T-helper 9 cell (primary cell): ENCODE measurements around the gene PCSK9.

Experiments
- DNase-seq: peaks from one replicate; pipeline ENCODE4 v3.0.0-alpha.2; 2020

PCSK9 gene

DNA sequence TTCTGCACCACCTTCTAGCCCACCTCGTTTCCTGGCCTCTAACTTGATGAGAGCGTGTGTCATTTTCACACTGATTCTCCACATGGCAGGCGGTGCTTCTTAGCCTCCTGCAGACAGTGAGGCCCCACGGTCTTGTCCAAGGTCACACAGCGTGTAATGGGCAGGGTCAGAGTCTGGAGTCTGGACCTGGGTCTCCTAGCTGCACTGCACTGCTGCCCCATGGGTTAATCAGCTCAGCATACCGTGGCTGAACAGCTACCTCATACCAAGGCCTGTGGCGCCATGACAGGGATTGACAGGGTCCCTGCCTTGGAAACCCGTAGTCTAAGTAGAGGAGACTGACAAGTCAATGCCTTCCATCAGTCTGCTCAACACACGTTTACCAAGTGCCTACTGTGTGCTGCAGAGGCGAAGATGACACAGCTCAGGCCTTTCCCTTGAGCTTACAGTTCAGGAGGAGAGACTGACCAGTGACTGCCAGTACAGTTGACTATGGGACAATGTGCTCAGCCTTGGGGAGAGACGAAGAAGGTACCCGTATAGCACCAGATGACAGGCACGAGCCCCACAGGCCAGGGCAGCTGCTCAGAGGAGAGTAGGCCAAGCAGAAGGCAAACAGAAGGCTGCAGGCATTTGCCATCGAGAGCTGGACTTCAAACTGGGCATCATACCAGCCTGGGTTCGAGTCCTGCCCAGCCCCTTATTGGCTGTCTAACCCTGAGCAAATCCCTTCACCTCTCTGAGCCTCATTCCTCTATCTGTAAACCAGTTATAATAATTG is 5.5 kb downstream of the PCSK9 start:
- no peak for DNase-seq

DNA sequence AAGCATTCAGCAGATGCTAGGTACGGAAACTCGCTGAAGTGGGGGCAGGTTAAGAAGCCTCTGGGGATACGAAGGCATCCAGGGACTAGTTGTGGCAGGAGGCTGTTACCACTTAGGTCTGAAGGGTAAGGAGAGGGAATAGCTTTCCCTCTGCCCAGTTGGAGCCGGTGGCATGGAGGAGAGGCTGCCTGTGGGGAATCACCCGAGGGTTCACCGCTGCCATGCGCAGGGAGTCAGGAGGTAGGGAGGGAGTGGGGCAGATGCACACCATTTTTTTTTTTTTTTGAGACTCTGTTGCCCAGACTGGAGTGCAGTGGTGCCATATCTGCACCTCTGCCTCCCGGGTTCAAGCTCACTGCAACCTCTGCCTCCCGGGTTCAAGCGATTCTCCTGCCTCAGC is 6.1 kb downstream of the PCSK9 start:
- DNase-seq, result no peak

DNA sequence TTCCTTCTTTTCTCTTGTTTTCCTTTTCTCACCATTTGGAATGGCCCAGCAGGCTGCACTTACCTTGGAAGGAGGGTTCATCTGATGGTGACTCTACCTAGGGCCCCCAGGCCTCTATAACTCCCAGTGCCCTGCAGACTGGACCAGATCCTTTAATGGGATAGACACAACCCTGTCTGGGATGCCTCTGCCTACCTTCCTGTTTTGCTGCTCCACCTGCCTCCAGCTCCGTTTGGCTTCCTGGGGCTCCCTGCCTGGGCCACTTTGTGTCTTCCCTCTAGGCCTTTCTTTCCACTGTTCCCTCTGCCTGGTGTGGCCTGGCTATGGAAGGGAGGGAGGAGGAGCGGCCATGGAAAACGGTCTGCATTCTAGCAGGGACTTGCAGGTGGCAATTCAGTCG is 7.5 kb downstream of the PCSK9 start:
- no peak for DNase-seq

DNA sequence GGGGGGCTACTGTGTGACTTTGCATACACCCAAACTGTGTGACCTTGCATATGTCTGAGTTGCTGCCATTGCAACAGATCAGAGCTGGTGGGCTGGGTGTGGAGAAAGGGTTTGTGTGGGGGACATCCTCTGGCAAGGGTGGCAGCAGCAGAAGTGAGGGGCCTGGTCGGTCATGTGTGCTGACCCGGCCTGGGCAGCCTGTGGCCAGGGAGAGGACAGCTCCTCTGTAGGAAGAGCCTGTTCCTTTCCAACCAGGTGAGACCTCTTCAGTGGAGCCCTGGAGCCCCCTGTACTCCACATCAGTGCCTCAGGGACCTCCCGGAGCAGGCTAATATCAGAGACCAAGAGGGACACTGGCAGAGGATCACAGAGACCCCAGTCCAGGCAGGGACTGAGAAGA is 8.3 kb downstream of the PCSK9 start:
- DNase-seq, result no peak

DNA sequence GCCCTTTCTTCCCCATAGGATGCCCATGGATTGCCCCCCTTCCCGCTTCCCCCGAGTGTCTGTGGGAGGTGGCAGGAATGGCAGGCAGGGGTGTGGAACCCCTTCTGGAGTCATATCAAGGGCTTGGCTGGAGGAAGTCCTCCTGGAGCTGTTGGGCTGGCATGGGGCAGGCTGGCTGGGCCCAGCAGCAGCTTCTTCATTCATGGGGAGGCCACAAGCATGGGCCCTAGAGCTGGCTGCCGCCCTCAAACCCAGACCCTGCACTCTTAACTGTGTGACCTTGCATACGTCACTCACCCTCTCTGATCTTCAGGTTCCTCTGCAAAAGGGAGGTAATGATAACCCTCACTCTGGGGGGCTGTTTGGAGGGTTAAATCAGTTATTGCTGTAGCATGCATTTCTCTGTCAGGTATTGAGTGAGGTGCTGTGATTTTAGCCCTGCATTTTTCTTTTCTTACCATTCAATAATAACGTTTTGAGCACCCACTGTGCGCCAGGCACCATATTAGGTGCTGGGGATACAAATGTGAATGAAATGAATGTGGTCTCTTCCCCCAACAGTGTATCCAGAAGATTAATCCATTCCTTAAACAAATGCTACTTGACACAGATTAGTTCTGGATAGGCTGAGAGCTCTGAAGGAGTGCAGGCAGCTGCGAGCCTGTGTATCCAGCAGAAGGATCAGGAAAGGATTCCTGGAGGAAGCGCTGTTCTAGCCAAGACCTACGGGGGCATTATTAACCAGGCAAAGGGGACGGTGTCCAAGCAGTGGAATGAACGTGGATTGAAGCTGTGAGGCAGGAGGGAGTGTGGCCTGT is 9.3 kb downstream of the PCSK9 start:
- no peak for DNase-seq

DNA sequence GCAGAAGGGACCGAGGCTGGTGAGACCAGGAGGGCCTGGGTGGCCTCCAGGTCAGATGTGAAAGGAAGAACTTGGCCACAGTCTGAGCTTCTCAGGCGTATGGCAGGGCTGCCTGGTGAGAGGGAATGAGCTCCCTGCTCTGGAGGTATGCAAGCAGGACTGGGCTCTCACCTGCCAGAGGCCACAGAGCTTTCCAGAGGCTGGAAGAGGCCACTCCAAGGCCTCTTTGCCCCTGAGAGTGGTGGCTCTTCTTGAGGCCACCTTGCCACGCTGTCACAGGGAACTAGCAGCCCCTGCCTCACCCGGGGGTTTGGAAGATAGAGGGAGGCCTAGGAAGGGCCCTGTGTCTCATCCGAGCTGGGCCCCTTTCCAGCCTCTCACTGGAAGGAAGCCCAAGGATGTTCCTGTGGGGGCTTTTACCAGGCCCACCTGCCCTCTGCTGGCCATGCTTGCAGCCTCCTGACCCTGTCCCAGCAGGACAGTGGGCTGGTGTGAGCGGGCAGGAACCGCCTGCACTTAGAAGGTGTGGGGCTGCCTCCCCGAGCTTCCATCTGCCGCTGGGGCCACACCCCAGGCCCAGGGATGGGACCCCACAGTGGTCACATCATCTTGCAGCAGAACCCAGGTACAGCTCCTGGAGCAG is 10.0 kb downstream of the PCSK9 start:
- no peak for DNase-seq

DNA sequence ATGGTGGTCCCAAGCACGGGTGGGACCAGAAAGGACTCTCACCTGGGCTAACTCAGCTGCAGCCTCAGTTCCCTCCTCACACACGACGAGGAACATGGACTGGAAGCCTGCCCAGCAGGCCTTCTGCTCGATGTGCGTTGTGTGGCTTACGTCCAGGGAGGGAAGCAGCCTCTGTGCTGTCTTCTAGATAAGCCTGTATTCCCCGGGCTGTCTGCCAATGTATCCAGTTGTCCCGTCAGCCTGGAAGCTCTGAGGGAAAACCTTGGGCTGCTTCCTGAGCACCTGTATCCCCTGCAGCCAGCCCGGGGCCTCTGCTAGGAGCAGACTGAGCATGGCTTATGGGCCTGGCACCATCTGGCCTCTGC is 10.5 kb downstream of the PCSK9 start:
- DNase-seq, result no peak

DNA sequence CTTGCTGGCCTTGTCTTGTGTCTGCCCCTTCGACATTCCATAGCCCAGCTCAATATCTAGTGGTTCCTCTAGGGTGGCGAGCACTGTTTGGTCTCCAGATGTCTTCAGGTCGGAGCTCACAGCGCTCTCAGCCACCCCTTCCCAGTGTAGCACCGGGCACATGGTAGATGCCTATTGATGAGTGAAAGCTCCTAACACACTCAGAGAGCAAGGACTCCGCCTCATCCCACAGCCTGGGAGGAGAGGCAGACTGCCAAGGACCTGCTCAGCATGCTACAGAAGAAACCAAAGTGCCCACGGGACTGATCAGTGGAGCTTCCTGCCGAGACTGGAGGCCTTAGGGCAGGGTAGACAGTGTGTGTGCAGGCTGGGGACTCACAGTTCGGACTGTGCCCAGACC is 10.9 kb downstream of the PCSK9 start:
- no peak for DNase-seq

DNA sequence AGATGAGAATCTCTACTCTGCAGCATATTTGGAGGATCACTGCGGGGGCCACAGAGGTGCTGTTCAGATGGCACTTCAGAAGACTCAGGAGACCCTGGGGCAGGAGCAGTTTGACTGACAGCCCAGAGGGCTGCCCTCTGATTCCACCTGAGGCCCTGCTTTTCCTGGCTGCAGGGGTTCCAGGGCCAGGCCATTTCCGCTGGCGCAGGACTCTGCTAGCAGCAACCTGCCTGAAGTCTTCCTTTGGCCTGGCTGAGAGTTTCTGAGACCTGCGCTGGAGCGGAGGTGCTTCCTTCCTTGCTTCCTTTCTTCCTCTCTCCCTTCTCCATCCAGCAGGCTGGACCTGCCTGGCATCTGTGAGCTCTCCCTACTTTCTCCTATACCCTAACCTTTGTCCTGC is 11.8 kb downstream of the PCSK9 start:
- DNase-seq, result no peak

DNA sequence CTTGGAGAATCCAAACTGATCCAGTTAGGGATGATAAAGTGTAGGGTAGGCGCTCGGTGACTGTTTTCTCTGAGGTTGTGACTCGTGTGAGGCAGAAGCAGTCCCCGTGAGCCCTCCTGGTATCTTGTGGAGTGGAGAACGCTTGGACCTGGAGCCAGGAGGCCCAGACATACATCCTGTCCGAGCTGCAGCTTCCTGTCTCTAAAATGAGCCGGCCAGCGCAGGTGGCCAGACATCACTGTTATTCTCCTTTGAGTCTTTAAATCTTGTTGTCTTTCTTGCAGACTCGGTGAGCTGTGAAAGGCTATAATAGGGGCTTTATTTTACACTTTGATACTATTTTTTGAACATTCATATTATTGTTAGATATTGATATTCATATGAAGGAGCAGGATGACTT is 12.3 kb downstream of the PCSK9 start:
- no peak for DNase-seq

DNA sequence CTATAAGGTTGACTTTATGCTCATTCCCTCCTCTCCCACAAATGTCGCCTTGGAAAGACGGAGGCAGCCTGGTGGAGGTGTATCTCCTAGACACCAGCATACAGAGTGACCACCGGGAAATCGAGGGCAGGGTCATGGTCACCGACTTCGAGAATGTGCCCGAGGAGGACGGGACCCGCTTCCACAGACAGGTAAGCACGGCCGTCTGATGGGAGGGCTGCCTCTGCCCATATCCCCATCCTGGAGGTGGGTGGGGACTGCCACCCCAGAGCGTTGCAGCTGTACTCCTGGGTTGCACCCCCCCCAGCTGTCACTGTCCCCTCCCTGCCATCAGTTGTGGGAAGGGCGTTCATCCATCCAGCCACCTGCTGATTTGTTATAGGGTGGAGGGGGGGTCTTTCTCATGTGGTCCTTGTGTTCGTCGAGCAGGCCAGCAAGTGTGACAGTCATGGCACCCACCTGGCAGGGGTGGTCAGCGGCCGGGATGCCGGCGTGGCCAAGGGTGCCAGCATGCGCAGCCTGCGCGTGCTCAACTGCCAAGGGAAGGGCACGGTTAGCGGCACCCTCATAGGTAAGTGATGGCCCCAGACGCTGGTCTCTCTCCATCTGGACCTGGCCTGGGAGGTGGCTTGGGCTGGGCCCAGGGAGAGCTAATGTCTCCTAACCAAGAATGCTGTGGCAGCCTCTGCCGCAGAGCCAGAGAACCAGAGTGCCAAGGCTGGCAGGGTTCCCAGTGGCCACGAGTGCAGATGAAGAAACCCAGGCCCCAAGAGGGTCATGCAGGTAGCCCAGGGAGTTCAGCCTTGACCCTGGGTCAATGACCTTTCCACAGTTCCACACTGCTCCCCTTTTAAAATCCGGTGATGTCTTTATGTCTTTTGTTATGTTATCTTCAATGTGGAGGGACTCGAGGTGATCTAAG is 13.1 kb downstream of the PCSK9 start:
- no peak for DNase-seq

DNA sequence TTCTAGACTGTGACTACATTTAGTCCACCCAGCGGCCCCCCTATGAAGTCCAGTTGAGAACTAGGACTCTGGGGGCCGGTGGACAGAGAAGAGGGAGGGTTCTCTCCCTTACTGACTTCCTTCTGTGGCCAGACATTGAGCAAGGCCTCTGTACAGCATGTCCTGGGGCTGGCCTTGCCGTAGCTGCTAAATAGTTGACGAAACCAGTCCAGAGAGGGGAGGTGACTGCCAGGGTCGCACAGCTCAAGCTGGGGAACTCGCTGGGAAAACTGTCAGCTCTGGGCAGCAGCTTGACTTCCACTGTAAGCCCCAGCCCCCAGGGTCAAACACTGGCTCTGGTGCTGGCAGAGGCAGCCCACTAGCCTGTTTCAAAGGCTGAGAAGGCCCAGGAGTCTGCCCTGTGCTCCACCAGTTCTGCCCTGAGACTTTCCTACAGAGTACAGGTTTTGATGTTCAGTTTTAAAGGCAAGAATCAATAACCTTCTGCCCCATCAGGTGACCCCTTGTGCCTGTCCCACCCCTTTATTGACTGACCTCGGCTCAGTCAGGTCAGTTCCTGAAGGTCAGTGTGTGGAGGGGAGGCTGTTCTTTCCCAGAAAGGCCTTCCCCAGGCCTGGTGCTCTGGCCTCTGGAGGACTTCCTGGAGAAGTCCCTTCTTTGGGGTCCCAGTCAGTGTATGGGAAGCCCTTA is 14.1 kb downstream of the PCSK9 start:
- no peak for DNase-seq

DNA sequence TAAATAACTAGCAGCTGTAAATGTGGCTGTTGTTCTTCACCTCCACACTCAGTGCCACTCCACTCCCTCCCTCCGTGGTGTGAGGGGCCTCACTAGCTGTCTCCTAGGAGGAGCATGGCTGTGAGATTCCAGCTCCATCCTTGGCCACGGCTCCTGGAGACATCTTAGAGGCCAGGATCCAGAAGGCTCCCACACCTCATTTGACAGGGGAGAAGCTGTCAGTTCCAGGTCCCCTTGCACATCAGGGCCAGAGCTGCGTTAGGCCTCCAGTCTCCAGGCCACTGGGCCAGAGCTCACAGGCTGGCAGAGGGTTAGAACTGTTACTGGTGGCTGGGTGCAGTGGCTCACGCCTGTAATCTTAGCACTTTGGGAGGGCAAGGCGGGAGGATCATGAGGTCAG is 15.0 kb downstream of the PCSK9 start:
- no peak for DNase-seq

DNA sequence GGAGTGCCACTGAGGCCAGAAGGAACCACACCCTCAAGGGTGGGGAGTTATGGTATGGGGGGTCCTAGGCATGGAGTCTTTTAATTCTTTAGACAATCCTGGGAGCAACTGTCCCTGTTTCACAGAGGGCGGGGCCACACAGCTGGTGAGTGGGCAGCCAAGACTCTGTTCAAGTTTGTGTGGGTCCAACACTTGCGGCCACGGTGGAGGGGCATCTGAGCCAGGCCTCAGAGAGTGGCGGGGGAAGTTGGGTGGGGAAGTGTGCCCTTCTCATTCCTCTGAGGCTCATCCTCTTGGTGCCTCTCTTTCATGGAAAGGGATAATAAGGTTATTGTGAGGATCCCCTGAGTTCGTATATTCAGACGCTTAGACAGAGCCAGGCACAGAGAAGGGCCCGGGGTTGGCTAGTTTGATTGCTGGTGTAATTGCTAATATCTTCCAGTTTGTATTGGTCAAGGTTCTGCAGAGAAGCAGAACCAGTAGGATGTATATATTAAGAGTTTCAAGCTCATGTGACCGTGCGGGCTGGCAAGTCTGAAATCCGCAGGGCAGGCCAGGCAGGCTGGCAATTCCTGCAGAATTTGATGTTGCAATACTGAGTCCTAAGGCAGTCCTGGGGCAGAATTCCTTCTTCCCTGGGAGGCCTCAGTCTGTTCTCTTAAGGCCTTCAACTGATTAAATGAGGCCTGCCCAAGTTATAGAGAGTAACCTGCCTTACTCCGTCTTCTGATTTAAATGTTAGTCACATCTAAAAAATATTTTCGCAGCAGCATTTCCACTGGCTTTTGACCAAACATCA is 15.9 kb downstream of the PCSK9 start:
- DNase-seq, result no peak

DNA sequence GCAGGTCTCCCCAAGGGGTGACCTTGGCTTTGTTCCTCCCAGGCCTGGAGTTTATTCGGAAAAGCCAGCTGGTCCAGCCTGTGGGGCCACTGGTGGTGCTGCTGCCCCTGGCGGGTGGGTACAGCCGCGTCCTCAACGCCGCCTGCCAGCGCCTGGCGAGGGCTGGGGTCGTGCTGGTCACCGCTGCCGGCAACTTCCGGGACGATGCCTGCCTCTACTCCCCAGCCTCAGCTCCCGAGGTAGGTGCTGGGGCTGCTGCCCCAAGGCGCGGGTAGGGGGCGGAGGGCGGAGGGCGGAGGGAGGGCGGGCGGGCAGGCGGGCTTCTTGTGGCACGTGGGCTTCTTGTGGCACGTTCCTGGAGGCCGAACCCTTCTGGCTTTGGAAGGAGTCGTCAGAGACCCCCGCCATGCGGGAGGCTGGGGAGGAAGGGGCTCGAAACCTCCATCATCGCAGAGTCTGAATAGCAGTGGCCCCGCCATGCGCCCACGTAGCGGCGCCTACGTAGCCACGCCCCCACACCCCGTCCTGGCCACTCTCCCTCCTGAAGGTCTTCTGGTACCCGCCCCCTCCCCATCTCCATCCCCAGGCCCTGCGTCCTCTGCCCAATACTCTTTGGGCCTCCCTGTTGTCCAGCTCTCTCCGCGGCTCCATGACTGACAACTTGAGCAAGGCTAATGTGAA is 16.7 kb downstream of the PCSK9 start:
- DNase-seq, result no peak

DNA sequence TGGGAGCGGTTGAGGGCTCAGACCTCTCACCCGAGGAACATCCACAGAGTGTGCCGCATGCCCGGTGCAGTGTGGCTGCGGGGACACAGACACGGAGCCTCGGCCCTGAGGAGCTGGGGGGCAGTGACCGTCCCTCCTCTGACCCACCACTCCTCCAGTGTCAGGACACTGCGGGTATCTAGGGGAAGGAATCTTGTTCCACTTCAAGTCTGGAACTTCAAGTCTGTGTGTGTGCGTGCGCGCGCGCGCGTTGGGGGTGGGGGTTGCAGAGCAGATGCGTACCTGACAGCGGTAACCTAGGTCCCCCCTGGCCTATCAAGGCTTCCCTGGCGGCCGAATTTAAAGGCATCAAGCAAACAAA is 17.3 kb downstream of the PCSK9 start:
- DNase-seq, result no peak

DNA sequence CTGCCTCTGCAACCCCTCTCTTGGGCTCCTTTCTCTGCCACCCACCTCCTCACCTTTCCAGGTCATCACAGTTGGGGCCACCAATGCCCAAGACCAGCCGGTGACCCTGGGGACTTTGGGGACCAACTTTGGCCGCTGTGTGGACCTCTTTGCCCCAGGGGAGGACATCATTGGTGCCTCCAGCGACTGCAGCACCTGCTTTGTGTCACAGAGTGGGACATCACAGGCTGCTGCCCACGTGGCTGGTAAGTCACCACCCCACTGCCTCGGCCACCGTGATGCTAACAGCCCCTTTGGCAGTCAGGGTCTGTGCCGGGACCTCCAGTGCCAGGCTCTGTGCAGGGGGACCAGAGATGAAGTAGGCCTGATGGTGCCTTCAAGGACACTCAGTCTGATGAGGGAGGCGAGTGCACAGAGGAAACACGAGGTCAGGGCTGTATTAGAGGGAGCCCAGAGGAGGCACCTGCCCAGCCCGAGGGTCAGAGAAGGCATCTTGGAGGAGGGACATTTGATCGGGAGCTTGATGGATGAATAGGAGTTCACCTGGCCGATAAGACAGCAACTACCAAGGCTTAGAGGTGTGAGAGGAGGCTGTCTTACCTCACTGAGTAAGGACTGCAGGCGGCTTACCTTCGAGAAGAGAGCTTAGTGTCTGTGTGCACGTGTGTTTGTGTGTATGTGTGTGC is 18.1 kb downstream of the PCSK9 start:
- DNase-seq, result no peak

DNA sequence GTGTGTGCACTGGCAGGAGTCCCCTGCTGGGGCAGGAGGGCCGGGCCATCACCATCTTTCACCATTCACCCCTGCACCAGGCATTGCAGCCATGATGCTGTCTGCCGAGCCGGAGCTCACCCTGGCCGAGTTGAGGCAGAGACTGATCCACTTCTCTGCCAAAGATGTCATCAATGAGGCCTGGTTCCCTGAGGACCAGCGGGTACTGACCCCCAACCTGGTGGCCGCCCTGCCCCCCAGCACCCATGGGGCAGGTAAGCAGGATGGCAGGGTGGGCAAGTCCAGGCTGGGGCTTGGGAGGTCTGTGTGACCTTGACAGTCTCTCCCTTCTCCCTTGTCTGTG is 18.6 kb downstream of the PCSK9 start:
- no peak for DNase-seq

DNA sequence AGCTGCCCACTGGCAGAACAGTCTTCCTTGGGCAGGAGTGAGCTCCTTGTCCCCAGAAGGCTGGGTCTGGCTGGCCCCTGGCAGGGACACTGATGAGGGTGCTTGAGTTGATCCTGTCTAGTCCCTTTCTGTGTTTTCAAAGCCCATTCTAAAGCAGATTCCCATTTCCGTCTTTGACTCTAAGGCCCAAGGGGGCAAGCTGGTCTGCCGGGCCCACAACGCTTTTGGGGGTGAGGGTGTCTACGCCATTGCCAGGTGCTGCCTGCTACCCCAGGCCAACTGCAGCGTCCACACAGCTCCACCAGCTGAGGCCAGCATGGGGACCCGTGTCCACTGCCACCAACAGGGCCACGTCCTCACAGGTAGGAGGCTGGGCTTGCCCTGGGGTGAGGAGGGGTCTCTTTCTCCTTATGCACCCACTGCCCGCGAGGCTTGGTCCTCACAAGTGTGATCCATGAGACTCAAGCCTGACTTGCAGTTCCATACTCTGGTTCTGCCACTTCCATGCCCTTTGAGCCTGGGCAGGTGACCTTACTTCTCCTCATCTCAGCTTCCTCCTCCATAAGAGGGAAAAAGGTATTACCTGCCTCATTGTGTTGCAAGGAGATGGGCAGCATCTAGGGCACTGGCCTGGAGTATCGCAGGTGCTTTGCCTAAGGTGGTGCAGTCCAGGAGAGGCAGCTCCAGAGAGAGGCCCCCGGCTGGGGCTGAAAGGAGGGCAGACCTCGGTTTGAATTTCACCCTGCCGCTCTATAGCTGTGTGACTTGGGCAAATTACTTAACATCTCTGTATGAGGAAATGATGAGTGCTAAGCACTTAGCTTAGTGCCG is 20.2 kb downstream of the PCSK9 start:
- no peak for DNase-seq
